Stimulated activated CD4-positive, alpha-beta T cell treated with anti-CD3 and anti-CD28 coated beads, Interleukin-12 subunit alpha, Interleukin-12 subunit beta, amount 100 ng/mL, for 4 hours (primary cell): ENCODE results near the gene SYNPO2.

ENCODE experiments used
- DNase-seq: peaks from one replicate; pipeline ENCODE4 v3.0.0-alpha.2; 2020

Gene SYNPO2

DNA sequence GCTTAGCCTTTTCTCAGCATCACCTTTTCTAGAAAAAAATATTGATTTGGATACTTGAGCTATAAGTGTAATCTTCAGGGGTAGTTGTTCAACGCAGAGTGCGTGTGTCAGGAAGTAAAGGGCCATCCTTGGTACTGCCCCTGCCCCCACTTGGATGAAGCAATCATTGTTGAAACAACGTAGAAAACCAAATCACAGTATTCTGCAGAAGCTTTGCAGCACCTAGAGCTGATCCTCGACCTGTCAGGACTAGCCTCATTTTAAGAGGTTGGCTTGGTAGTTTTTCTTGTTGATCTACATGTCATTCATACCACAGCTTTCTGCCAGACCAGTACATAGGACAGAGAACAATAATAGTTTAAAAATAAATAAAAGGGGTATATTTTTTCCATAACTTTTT is 181.6 kb downstream of the SYNPO2 start:
- no peak for DNase-seq

DNA sequence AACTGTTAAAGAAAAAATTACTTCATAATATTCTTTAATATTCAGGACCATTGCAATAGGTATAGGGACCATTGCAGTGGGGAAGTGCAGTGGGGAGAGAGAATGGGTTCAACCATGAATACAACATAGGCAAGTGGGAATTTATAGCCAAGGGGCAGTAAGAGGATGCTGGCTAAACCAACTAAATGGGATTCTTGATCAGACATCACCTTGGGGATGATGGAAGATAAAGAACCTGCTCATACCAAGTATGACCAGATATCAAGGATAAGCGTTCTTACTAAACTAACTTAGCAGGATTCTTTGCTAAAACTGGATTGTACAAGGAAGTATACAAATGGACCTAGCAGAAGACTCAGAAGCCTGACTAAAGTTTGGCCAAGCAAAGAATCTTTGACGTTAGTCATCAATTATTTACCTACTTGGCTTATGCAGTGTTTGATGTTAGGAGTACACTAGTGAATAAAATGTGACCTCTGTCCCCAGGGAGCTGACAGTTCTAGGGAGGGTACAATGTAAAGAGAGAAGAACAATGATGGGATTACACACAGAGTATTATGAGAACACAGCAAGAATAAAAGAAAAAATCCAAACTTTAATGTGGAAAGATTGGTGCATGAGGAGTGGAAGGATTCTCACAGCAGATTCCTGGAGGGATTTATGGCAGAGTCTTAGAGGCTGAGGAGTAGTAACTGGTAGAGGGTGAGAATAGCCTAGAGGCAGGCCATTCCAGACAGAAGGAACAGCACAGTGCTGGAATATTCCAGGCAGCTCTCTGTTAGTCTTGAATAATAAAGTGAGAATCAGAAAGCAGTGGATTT is 192.3 kb downstream of the SYNPO2 start:
- no peak for DNase-seq

- no peak for DNase-seq
Observed at GRCh38 chr4:119081542-119081859, 192.8 kb downstream of the SYNPO2 start.

DNA sequence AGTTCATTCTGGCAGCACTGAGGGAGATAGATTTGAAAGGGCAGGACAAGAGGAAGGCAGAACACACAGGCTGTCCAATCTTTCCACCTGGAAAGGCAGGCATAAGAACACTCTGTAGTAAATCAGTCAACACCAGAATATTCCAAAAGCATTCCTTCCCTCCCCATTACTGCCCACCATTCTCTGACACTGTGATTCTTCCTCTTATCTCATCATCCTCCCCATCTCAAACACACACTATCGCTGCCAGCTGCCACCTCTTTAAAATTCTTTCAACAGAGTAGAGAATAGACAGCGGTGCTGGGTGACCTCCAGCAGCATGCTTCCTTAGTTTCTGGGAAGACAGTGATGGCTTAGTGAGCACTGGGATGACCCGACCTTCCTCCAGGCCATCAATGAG is 193.3 kb downstream of the SYNPO2 start:
- DNase-seq: no peak

DNA sequence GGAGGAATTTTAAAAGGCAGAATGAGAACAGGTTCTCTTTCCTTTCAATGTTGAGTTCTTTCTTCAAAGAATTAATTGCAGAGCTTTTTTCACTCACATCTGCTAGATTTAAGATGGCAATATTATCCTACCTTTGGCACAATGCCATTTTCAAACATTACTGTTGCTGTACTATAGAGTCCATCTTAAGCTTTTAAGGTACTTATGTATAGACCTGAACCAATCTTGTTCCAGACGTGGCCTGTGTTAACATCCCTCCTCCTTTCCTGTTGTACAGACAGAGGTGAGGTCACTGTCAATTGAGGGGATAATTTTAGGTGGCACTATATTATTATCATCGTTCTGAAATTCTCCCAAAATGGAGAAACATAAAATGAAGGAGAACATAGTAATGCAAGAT is 194.0 kb downstream of the SYNPO2 start:
- DNase-seq: no peak

DNA sequence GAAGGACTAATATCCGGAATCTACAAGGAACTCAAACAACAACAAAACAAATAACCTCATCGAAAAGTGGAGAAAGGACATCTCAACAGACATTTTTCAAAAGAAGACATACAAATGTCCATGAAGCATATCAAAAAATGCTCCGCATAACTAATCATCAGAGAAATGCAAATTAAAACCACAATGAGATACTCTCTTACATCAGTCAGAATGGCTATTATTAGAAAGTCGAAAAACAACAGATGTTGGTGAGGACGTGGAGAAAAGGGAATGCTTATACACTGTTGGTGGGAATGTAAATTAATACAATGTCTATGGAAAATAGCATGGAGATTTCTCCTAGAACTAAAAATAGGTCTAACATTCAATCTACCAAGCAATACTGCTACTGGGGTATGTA is 195.9 kb downstream of the SYNPO2 start:
- no peak for DNase-seq

- no peak for DNase-seq
Observed at GRCh38 chr4:119087121-119087520, 198.5 kb downstream of the SYNPO2 start.

GRCh38 chr4:119087656-119088055 is 199.0 kb downstream of the SYNPO2 start:
- no peak for DNase-seq

DNA sequence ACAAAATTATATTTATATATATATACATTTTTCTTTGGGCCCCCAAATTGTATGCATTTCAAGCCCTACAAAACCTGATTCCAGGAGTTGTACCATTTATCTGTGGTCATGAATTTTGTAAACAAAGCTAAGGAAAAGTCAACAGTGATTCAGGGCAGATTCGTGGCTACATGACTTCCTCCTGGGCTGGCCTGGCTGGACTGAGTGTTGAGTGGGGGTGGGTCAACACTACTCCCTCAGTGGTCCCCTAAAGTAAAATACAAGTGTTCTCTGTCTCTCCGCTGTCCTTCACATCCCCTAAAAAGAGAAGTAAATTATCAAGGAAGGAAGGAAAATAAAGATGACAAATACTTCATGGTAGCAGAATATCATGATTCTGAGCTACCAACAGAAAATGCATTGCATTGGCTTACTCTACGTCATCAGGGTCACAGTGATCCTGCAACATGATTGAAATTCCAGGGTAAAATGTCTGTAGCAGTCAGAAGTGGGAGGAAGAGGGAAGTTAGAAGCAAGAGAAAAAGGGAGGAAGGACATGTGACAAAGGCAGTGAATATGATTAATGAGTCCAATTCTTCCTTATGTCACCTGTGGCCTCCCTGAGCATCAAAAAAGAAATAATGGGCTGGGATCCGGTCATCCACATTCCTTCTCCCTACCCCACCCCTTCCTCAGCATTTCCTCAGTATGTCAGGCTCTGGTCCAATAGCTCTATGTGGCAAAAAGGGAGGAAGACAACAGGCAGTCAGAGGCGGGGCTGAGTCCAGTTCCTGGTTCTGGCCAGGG is 204.6 kb downstream of the SYNPO2 start:
- no peak for DNase-seq

GRCh38 chr4:119097282-119097900 is 208.7 kb downstream of the SYNPO2 start:
- DNase-seq: no peak

DNA sequence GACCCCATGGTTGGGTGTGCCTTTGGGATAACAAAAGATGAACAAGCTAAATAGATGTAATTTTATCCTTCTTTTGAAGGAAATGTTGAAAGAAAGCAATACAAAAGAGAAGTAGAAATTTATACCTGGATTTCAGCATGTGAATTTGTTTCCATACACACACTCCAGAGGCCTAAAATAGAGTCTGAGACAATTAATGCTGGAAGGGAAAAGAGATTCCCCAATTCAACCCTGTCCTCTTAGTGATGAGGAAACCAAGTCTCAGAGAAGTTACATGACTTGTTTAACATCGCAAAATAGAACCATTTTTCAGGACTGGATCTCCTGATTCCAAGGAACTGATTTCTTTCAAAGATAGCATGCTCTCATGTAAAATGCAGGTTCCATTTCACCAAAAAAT is 209.7 kb downstream of the SYNPO2 start:
- DNase-seq: no peak

DNA sequence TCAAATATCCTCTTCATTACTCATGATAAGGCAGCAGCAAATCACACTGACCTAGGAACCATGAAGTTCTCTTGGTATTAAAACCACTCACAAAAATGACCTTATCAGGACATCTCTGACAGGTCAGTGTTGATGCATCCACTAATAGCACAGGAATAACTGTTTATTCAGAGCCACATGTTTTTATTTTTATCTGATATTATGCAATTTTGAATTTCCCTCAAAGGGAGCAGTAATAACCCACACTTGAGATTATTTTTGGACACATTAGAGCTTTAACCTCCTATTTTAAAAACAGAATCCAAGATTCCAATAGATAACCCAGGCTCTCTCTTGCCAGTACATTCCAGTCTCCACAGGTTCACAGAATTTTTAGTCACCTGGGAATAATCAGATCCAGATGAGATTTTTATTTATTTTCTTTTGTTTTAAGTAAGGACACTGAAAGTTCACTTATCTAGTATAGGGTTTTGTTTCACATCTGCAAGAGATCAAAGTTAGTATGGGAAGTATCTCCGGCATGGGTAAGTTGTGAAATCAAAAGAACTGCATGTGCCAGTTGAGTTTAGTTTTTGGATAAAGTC is 210.7 kb downstream of the SYNPO2 start:
- DNase-seq: no peak

DNA sequence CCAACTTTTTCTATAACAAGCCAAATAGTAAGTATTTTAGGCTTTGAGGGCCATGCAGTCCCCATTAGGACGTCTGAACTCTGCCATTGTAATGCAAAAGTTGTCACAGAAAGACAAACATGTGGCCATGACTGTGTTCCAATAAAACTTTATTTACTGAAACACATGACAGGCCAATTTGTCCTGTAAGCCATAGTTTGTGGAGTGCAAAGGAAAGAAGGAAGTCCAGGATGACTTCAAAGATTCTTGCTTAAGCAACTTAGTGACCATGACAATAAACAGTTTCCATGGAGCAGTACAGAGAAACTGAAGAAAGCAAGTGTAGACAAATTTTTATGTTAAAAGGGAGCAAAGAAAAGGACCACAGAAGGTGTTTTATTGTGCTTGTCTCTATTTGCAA is 212.0 kb downstream of the SYNPO2 start:
- DNase-seq: no peak

GRCh38 chr4:119103263-119103662 is 214.6 kb downstream of the SYNPO2 start:
- no peak for DNase-seq

DNA sequence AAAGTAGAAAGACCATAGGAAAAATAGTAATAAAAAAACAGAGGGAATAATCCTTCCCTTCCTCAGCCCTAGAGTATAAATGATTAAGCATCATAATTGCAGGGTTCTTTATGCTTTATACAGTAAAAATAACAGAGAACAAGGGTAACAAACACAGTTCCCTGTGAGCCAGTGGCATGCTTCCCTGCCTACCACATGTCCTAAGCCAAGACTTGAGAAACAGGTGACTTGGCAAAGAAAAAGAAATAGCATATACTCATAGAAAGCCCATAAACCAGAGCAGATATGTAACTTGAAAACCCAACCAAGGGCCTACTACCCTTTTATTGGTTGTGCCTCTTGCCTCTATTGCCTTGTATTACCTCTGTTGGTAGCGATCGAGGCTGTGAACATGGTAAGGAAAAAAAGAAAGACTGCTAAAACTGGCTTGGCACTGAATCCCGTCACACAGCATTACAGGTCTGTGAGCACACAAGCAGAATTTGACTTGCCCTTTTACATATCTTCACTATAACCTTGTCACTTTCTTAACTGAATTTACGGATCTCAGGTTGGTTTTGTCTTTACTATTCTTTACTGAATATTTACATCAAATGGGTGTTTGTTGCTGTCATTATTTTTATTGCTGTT is 216.1 kb downstream of the SYNPO2 start:
- DNase-seq: no peak

DNA sequence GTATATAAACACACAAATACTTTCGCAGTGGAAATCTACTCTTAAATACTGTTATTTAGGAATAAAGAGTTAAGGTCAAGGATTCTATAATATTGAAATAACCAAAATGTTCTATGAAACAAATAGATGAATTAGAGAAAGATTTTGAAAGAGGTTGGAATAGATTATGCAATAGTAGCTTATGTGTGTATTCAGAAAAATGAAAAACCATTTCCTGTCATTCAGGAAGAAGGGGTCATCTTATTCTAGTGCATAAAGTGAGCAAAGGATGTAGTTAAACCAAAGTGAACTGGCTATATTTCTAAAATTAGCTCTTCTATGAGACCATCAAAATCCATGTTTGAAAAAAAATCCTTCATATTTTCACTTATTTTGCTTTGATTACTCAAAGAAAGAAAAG is 217.0 kb downstream of the SYNPO2 start:
- no peak for DNase-seq

- no peak for DNase-seq
Observed at GRCh38 chr4:119106036-119107000, 217.7 kb downstream of the SYNPO2 start.

GRCh38 chr4:119110121-119110520 is 221.5 kb downstream of the SYNPO2 start:
- DNase-seq: no peak
